NCI-H526 treated with DMSO at 0.1 percent for 48 hours (cell line): ENCODE results near the gene TRABD2A.
A peak's percentile ranks its signal among the peaks of the same experiment; 100 is the strongest.
"Not testable (repeated sequence)": the region's sequence is repeated elsewhere in the genome, so short reads cannot be mapped to it uniquely, and the experiment has no call there.

ENCODE experiments used
- DNase-seq: peaks from one replicate; lab custom pipeline; 2025; lab: John Stamatoyannopoulos, UW

The TRABD2A gene

GRCh38 chr2:84880645-84881521 lies at the start of gene TRABD2A:
TRABD2A (minus strand) TSS chr2:84881084; CDS start chr2:84881039, 45 bp downstream.
- no peak for DNase-seq

DNA sequence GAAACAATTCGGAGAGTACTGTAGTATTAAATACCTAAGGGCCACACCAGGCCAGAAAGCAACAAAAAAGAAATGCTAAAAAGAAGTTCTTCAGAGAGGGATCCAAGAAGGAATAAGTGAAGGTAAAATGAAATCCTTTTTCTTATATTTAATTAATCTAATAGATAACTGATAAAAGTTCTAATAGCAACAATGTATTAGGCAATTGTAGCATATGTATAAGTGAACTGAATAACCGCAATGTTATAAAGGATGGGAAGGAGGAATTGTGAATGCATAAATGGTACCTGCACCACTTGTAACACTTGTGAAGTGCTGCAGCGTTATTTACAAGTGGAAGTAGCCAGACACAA lies 46.4 kb upstream of the TRABD2A start:
- DNase-seq, result no peak

- DNase-seq, result peak; percentile 87
Observed at GRCh38 chr2:84925724-84926376, 45.0 kb upstream of the TRABD2A start.

DNA sequence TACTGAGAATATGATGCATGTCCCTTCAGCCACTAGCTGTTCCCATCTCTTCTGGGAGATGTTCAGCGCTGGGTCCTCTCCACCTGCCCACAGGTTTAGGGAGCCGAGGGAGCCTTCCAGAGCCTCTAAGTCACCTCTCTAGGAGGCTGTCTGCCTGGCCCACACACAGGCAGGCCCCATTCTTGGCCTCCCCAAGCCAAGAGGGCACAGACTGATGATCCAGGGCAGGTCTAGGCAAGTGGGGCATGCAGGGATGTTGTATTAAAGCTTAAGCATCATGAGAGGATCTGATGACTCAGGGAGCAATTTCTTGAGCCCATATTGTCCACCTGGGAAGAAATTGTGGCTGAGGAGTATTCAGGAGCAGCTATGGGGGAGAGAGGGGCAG lies 44.4 kb upstream of the TRABD2A start:
- no peak for DNase-seq

GRCh38 chr2:84924173-84925106 lies 43.6 kb upstream of the TRABD2A start:
- DNase-seq, result no peak

GRCh38 chr2:84923009-84923408 lies 42.1 kb upstream of the TRABD2A start:
- no peak for DNase-seq

DNA sequence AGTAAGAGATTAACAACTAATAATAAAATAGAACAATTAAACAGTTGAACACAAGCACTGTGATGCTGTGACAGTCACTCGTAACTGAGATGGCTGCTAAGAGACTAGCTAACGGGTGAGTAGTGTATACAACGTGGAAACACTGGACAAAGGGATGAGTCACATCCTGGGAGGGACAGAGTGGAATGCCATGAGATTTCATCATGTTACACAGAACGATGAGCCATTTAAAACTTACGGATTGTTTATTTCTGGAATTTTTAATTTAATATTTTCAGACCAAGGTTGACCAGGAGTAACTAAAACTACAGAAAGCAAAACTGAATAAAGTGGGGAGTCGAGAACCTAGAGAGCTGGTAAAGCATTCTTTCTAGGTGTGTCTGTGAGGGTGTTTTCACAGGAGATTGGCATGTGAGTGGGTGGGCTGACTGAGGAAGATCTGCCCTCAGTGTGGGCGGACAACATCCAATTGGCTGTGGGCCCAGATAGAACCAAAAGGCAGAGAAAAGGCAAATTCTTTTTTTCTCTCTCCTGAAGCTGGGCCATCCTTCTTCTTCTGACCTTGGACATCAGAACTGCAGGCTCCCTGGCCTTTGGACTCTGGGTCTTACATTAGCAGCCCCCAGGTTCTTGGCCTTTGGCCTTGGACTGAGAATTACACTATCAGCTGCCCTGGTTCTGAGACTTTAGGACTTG lies 39.1 kb upstream of the TRABD2A start:
- DNase-seq, result no peak

- DNase-seq, result no peak
Observed at GRCh38 chr2:84918430-84918829, 37.5 kb upstream of the TRABD2A start.

- not testable (repeated sequence) for DNase-seq
Observed at GRCh38 chr2:84917821-84918220, 36.9 kb upstream of the TRABD2A start.

DNA sequence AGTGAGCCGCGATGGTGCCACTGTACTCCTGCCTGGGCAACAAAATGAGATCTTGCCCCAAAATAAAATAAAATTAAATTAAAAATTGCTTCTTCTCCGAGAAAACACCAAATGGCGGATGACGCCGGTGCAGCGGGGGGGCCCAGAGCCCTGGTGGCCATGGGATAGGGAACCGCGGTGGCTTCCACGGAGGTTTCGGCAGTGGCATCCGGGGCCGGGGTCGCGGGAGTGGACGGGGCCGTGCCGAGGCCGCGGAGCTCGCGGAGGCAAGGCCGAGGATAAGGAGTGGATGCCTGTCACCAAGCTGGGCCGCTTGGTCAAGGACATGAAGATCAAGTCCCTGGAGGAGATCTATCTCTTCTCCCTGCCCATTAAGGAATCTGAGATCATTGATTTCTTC lies 34.8 kb upstream of the TRABD2A start:
- not testable (repeated sequence) for DNase-seq

DNA sequence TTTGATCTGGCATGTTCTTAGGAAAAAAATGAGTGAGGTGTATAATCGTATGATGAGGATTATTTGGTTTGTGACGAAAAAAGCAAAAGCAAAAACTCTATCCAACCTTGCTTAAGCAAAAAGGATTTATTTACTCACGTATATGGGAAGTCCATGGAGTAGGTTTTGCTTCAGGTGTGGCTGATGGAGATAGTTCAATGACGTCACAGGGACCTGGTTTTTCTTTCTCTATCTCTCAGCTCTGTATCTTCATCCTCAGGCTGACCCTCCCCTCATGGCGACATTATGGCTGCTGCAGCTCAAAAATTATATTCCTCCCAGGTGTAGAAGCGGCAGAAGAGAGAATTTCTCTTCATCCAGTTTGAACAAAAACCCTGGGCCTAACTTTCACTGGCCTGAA lies 33.5 kb upstream of the TRABD2A start:
- DNase-seq, result no peak

DNA sequence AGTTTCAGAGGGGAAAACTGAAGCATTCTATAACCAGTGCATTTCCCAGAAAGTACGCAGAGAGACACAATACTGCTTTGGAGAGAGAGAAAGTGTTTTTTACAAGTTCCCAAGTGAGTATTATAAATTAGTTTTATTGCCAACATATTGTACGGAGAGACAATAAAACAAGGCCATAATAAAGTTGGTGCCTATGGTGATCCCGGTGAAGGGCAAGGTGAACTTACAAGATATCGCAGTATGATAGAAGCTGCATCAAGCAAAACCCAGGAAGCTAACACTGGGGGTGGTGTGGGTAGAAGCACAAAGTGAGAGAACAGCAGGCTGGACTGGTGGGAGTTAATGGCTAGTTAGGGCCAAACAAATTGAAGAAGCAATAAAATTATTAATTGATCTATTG lies 32.1 kb upstream of the TRABD2A start:
- no peak for DNase-seq

- DNase-seq, result no peak
Observed at GRCh38 chr2:84911135-84911678, 30.3 kb upstream of the TRABD2A start.

DNA sequence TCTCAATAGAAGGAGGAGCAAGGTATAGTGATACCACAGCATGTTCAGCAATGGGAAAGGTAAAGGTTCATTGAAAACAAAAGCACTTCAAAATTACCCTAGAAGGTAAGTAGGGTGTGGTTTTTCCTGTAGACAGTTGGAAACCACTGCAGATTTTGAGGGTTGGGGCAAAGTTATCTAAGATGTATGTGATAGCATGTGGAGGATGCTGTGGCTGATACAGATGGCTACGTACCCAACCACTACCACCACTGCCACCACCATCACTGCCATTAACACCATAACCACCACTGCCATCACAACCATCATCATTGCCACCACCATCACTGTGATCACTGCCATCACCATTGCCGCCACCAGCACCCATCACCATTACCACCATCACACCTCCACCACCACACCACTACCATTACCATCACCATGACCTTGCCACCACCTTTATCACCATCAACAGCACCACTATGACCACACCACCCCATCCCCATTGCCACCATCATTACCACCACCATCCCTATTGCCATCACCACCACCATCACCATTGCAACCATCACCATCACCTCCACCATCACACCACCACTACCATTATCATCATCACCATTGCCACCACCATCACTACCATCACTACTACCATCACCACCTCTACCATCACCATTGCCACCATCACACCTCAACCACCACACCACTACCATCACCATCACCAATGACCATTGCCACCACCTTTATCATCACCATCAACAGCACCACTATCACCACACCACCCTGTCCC lies 28.2 kb upstream of the TRABD2A start:
- no peak for DNase-seq

DNA sequence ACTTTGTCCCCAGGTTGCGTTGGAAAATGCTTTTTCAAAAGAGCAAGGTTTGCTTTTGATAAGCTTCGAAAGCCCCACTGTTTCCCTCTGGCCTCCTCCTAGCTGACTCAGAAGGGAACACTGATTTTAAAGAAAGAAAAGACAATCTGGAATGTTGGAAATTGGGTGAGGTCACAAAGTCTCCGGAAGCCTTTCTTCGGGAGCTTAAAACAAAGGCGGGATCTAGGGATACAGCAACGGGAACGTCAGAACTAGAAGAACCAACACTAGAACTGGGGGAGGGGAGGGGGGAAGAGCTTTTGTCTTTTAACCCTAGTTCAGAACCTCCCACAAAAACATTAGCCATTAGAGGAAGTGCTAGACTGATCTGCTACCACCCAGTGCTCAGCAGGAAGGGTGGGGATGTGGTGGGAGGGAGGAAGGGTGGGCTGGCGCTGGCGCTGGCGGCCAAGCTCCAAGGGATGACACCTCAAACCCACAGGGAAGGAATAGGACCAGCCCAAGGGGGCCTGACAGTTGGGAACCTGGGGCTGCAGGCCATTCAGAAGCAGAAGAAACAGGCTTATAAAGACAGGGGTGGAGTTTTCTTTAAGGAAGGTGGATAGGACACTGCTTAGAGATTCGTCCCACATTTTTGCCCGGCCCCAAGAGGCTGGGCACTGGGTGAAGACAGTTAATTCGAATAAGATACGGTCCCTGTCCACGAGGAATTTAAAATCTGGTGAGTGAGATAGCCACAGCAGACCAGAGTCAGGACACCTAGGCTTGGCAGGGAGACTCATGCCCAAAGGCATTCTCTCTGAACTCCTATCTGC lies 26.2 kb upstream of the TRABD2A start:
- no peak for DNase-seq

GRCh38 chr2:84906108-84906899 lies 25.4 kb upstream of the TRABD2A start:
- DNase-seq, result no peak

GRCh38 chr2:84905181-84906107 lies 24.6 kb upstream of the TRABD2A start, which contains the start of gene TMSB10:
TMSB10 (plus strand) TSS chr2:84905656.
- peak; percentile 53 for DNase-seq

DNA sequence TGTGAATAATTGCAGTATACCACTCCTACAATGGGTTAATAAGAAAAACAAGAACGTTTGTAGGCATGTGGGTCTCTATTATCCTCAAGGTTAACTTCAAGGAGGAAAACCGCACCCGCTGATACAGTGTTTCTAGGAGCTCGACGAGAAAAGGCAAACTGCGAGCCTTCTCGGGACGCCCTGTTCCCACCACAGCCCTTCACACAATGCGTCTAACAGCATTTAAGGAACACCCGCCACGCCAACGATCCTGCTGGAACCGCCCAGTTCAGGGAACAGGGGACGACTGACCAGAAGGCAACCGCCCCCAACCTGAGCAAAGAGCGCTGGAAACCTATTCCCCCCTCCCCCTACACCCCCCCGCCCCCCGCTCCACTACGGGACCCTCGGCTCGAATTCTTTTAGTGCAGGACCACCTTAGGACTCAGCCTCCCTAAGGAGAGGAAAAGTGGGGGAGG lies 23.9 kb upstream of the TRABD2A start:
- DNase-seq, result no peak
